Coronary artery (tissue), 2 donors: ENCODE results near the gene NEDD4L.
A peak's percentile ranks its signal among the peaks of the same experiment; 100 is the strongest.
"Not testable (repeated sequence)": the region's sequence is repeated elsewhere in the genome, so short reads cannot be mapped to it uniquely, and the experiment has no call there.

Source experiments
- DNase-seq: peaks from one replicate; pipeline ENCODE4 v3.0.0-alpha.2; 2017; ENCODE audit warnings: low spot score
- H3K27ac ChIP-seq, 2 donors: fragments of 200-600 bp; sonication (generic); one replicate each; pipeline ENCODE4 v1.5.1; 2016 to 2019
- H3K4me3 ChIP-seq: fragments of 200-600 bp; sonication (generic); 2 replicates; pipeline ENCODE4 v1.5.1; 2016; ENCODE audit warnings: mild to moderate bottlenecking, moderate library complexity
- TF ChIP-seq, protein P1 (sequence below): fragments of 200-600 bp; sonication (generic); IDR thresholded peaks from one replicate; pipeline ENCODE4 v1.5.1; 2019; ENCODE audit warnings: antibody characterized with exemption

Gene NEDD4L

DNA sequence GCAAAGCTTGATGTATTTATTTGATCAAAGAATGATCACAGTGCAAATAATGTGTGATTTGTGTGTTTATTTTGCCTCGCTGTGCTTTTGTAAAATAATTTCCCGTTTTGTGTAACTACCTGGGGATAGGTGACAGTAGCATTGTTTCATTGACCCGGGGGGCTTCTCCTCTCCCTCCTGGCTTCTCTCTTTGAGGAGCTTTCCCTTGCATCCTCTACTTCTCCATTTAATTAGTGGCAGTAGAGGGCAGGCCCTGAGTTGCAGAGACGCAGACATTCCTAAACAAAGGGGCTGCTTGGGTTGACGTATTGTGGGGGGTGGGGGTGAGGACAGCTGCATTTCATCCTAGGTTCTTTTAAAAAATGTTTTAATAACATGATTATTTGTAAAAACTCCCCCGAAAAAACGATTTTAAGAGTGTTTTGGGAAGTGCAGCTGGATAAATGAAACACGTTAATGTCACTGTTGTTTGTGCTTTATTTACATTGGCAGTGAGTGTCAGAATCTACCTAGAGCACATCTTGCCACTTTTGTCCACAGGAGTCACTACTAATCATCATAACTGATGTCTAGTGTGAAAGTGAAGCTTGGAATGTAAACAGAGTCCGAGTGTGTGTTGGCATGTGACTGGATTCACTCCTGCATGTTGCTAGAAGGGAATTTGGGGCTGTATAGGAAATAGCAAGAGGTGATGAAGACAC is 2.2 kb downstream of the NEDD4L start:
- TF ChIP-seq, protein P1, sequence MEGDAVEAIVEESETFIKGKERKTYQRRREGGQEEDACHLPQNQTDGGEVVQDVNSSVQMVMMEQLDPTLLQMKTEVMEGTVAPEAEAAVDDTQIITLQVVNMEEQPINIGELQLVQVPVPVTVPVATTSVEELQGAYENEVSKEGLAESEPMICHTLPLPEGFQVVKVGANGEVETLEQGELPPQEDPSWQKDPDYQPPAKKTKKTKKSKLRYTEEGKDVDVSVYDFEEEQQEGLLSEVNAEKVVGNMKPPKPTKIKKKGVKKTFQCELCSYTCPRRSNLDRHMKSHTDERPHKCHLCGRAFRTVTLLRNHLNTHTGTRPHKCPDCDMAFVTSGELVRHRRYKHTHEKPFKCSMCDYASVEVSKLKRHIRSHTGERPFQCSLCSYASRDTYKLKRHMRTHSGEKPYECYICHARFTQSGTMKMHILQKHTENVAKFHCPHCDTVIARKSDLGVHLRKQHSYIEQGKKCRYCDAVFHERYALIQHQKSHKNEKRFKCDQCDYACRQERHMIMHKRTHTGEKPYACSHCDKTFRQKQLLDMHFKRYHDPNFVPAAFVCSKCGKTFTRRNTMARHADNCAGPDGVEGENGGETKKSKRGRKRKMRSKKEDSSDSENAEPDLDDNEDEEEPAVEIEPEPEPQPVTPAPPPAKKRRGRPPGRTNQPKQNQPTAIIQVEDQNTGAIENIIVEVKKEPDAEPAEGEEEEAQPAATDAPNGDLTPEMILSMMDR: no peak
- Histone ChIP-seq H3K4me3 (peak overlapping the region; percentile 77), H3K27ac (no peak overlapping the region)
- DNase-seq: no peak

DNA sequence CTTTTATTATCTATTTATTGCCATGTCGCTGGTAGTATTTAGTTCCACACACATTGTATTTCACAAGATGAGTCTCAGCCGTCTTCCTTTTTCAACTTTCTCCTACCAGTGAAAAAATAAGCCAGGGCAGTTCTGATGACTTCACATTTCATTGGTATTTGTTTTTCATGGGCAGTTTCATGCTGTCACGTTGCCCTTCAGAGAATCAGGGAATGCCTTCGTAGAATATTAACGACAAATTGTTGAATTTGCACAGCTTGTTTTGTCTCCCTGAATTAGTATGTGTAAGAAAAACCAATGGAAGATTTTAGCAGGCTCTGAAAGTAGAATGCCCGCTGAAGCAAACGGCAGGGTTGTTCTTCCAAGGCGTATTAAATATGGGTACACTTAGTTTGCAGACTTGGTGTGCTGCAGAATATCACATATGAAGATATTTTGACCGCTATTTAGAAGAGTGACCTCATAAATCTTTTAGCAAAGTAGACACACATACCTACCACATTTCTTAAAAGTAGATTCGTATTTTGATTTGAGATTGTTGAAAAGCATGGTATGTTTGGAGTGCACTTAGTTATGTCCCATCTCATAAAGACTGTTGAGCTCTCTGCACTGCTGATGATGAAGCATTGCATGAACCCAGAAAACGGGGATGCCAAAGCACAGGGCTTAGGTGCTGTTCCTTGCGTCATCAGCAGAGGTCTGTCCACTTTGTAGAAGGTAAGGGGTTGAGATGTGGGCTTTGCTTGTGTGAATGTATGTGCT is 2.9 kb downstream of the NEDD4L start:
- no peak overlapping the region for H3K4me3 ChIP-seq
- TF ChIP-seq, protein P1: no peak
- no peak overlapping the region for H3K27ac ChIP-seq
- no peak for DNase-seq

DNA sequence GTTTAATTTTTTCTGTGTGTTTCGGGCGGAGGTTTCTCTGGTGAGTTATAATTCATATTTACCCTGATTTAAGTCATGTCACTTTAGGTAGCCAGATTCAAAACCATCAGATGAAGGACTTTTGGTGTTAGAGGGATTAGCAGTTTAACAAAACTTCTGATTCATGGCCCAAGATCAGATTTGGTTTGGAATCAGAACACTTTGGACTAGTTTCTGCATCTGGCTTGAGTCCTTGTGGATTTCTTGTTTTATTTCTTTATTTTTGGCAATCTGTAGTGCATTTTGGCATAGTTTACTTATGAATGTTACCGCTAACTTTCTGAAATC is 3.5 kb downstream of the NEDD4L start:
- Histone ChIP-seq H3K4me3 (no peak overlapping the region), H3K27ac (no peak overlapping the region)
- TF ChIP-seq, protein P1: no peak

DNA sequence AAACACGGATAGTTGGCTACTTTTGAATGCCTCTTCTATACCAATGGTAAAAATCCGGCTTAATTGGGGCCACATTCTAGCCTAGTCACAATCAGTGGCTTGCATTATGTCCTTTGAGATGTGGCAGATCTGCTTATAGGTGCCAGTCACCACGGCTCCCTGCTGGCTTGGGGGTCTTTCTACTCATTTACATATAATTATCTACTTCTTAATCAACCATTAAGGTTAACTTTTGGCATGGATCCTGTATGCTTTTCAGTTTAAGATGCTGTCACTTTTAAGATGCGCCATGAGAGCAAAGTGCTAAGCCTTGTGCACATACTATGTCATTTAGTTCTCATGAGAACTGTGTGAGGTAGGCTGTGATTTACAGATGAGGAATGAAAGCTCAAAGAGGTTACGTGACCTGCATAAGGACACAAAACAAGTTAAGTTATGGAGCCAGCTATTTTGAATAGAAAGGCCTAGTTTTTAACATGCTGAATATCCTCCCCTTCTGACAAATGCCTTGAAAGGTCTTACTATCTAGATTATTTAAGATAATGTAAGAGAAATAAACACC is 4.1 kb downstream of the NEDD4L start:
- Histone ChIP-seq H3K27ac (no peak overlapping the region), H3K4me3 (no peak overlapping the region)
- no peak for DNase-seq
- TF ChIP-seq, protein P1: no peak

More for the DNA sequence above, 3.5 kb downstream of the NEDD4L start:
- DNase-seq: no peak

DNA sequence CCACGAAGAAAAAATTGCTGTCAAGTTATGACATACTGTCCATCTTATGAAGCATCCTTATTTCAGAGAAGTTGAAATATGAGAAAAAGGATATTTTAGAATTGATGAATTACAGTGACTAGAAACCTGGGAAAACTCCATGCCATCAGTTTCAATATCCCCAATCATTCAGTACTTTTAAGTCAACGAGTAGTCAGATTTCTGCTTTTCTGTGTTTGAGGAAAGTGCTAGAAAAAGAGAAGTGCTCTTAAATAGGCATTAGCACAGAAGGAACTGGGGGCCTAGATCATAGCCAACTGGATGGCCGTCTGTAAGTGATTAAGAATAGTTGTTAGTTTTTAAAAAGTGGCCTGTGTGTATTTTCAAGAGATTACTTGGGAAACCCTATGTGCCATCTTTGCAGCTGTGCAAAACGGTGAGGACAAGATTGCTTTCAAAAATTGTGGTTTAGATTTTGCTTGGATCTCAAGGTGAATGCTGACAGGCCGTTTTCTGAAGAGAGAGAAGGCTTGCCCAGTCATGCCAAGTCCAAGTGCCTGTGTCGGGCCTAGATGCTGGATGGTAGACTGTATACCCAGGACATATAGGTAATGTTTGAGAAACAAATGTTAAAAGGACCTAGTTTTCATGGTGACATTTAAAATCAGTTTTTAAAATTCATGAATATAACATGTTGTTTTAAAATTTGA is 5.1 kb downstream of the NEDD4L start:
- TF ChIP-seq, protein P1: no peak
- no peak for DNase-seq
- H3K4me3 ChIP-seq: no peak overlapping the region
- no peak overlapping the region for H3K27ac ChIP-seq

DNA sequence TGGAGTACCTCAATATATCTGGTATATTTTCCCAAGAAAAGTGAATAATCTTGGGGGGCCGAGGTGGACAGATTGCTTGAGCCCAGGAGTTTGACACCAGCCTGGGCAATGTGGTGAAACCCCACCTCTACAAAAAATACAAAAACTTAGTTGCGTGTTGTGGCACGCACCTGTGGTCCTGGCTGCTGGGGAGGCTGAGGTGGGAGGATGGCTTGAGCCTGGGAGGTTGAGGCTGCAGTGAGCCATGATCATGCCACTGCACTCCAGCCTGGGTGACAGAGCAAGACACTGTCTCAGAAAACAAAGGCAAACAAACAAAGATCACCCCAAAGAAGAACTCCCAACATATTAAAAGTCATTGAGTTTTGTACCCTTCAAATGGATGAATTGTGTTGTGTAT is 6.9 kb downstream of the NEDD4L start:
- H3K27ac ChIP-seq, H3K4me3 ChIP-seq, DNase-seq: not testable (repeated sequence)

DNA sequence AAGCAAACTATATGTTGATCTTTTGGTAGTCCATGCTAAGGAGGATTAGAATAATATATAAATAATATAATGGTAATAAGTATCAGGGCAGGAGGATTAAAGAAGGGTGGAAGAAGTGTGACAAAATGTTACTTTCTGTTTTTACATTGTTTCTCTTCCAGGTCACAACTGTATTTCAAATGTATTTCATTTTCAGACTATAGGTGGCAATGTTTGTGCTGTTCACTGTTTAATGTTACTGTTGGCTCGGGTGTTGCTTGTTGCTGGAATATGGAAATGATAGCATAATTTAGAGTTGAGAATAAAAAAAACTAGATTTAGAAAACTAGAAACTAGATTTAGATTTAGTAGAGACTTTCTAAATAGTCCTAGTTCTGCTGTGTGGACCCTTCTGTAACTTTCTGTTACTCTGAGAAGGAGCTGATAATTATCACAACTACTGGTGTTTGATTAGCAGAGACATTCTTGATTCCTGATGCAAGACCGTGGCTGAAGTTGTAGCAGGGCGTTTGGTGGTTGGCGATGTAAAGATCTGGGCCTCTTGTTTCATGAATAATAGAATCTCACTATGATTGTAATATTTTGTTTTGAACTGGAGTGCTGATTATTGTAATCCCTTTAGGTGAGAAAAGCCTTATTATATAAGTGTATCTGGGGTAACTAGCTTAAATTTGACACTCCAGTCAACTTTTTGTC is 7.9 kb downstream of the NEDD4L start:
- H3K4me3 ChIP-seq: no peak overlapping the region
- H3K27ac ChIP-seq: no peak overlapping the region

More for the DNA sequence above, 7.9 kb downstream of the NEDD4L start:
- no peak for DNase-seq
- TF ChIP-seq, protein P1: no peak
